CD4-positive, alpha-beta T cell treated with Interleukin-4 for 1 hour (primary cell): ENCODE data around the gene PRKCA.

Experiments
- DNase-seq, 2 donors: peaks; one replicate each; pipeline ENCODE4 v3.0.0-alpha.2; 2020 to 2022

Gene PRKCA

DNA sequence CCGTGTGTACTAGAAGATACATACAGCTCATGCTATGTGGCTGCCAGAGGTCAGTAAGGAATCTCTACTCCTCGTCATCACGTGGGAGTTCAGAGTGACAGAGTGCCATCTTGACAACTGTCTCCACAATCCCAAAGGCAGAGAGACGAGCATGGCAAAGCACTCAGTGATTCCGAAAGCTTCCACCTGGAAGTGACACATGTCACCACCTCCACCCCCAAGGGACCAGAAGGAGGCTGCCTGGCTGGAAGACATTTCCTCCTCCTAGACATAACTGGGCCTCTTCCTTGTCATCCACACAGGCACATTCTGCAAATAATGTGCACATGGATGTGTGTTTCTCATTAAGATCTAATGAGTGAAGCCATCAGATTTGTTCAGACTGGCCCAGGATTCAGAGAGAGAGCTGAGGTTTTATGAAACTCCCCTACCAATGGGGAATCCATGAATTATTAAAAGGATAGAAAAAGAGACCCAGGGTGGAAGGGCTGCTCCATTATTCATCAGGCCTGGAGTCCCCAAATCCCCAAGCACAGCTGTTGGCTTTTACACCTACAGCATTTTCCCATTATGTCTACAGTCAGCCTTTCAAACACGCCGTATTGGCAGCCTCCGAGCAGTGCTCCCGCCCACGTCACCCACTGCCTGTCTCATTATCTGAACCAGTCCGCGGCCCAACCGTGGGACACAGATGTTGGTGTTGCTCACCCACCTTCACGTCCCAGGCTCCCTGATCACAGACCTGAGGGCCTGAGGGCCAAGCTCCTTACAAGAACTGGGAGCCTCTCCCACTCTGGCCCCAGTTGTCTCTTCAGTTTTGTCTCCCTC, 529.2 kb downstream of the PRKCA start:
- DNase-seq = no peak

DNA sequence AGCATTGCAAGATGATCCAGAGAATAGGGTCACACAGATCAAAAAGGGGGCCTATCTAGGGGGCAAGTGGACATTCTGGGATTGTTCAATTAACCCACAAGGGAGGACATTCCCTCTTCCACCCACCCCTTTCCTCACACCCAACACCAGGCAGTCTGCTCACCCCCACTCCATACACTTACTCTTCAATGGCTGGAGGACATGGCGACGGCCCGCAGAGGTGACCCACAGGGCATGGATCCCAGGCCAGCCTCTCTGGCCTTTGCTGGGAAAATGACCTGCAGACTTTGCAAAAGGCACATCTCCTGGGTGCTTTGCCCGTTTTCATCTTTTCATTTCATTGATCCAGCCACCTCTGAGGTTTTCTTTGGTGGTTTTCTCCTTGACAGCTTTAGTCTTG, 530.8 kb downstream of the PRKCA start:
- DNase-seq = no peak

DNA sequence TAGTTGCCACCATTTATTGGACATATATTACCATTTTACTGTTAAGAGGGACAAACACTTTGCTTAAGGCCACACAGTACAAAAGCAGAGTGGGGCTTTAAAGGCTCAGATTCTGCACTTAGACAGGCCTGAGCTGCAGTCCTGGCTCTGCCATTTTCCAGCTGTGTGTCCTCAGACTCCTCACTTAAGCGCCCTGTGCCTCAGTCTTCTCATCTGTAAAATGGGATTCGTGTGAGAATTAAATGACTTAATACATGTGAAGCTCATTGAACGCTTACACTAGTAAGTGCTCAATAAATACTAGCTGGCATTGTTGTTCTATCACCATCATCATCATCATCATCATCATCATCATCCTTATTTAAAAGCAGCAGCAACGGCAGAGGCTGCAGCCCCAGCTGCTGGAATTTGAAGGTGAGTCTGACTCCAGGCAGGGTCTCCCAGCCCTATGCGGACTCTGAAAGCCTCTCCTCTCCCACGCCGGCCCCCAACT, 532.1 kb downstream of the PRKCA start:
- no peak for DNase-seq

DNA sequence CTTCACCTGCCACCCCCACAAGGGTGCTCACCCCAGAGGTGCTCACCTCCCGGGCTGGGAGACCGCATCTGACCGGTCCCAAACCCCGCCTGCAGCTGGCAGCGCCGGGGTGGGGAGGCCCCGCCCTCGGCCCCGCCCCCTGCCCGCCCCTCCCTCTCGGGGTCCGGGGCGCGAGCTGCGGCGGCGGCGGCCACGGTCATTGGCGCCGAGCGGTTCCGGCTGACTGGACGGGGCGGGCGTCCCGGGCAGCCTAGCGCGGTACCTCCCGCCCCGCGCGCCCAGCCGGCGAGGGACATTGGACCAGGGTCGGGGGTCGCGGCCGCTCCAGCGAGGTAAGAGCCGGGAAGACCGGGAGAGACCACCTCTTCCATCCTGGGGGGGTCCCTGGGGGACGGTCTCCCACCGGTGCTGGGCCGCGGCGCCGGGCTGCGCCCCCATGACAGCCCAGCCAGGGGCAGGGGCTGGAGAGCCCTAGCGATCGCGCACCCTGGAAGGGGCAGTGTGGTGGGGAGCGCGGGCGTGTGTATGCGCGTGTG, 532.6 kb downstream of the PRKCA start, which contains the start of gene CACNG5:
Gene CACNG5 (plus strand): TSS at position 199 of the 536 bp plus-strand sequence. CDS start 42,216 bp downstream, outside the sequence.
- DNase-seq = no peak

DNA sequence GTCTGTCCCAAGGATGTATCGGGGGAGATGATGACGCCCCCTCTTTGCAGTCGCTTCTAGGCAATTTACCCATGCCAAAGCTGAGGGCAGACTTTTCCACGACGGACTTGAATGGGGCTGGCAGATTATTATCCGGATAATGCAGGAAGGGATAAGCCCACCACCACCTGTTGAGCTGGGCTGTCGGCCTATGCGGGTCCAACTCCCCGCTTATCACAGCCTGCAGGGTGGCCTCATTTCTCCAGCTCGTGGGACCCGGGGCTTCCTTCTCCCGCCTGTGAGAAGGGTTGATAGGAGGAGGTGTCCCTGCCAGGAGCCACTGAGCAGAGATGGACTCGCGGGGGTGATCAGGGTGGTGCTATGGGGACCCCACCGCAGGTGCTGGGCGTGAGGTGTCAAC, 533.1 kb downstream of the PRKCA start:
- no peak for DNase-seq

DNA sequence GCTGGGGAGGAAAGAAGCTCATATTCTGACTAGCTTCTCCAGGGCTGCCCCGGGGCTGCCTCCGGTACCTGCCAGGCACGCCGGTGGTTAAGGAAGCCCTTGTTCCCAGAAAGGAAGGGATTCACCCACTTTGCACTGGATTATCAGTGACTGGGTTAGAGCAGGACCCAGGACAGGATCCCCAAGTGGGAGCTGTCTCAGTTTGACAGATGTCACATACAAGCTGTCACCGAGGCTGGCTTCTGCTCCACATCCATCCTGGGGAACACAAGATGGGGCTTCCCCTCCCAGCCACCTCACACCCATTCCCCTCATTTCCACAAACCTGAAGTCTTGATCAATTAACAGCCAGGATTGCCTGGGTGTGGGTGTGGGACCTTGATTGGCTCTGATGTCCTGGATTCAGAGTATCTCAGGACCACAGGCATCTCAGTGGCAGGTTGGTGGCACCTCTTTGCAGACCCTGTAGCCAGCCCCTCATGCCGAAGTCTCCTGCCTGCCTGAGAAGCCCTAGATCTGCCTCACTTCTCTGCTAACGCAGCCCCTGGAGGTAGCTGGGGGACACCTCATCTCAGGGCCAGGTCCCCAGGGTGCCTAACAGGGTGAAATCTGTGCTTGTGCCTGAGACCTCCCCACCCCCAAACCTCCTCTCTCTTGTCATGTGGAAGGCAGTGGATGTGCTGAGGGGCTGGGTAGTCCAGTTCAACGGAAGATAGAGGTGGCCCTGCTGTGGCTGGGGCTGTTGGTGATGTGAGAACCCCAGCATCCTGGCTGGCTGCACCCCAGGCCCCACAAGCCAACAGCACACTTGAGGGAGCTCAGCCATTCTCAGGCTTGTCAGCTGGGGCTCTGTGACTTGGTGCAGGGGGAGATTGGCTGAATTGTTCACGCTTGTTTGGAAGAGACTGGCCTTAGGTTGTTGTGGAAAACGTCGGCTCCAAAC, 533.9 kb downstream of the PRKCA start:
- no peak for DNase-seq

DNA sequence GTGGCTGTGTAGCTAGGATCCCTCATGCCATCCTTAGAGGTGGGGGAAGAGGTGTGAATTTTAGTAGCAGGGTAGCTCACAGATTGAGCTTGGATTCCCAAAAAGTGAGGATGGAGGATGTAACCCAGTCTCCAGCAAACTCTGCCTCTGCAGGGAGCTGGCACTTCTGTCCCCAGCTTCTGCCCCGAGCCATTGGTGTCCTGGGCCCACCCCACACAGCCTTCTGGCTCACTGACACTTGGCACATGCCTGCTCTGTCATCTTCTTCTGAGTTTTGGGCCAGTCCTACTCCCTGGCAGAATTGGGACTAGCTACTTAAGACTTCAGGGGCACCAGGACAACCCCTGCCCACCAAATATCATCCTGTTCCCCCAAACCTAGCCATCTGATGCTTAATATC, 534.8 kb downstream of the PRKCA start:
- DNase-seq = no peak

DNA sequence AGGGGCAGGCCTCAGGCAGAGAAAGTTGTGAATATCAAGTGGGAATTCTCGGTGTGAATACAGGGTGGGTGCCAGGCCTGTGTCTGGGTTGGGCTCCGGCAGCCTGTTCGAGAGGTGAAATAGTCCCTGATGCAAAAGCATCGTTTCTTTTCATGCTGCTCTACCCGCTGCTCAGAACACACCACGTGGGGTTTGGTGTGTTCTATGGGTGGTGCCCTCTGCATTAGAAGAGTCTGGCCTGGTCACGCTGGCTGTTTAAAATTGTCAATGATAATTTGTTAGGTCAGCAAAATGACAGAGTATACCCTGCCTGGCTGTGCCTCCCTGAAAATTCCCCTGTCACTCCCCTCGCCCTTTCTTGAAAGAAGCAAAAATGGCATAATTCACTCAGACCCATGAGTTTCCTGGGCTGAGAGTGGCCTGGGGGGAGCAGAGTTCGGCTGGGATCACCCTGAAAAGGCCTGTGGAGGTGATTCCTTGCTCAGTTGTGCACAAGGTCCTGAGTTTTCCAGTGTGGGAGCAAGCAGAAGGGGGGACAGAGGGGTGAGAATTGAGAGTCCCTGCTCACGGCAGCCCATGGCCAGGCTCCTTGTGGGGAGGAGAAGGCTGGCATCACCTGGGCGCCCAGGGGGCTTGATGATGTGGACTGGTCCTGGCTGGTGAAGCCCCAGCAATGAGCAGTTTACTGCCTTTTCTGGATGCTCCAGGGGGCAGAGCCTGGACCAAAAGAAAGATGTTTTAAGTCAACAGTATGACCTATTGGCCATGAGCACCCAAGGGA, 535.7 kb downstream of the PRKCA start:
- no peak for DNase-seq

DNA sequence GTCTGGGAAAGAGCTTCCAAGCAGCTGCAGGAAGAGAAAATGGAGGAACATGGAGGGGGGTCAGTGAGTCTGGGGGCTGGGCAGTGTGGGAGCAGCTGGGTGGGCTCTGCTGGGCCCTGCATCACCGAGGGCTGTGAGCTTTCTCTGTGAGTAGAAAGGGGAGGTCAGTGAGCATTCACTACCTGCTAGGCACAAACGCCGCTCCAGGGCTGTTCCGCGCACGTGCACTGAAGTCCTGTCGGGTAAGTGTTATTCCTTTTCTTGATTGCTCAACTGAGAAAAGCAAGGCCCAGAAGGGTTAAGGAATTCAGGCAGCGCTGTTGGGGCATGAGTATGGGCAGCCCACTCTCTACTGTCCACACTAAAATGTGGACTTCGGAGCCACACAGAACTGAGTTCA, 537.2 kb downstream of the PRKCA start:
- DNase-seq = no peak

DNA sequence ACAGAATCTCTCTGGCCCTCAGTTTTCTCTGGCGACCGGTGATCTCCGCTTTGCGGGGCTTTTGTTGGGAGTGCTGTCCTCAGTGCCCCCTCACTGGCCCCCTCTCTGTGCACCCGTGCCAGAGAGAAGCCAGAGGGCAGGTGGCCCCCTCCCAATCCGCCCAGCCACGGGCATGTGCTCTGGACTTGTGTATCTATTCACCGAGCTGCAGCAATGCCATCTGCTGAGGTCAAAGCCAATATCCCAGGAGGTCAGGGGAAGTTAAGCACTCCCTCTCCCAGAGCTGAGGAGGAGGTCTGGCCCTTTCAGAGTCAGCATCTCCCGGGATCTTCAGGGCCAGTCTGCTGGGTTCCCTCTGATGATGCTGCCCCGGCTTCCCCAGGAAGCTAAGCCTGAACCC, 537.6 kb downstream of the PRKCA start:
- no peak for DNase-seq

DNA sequence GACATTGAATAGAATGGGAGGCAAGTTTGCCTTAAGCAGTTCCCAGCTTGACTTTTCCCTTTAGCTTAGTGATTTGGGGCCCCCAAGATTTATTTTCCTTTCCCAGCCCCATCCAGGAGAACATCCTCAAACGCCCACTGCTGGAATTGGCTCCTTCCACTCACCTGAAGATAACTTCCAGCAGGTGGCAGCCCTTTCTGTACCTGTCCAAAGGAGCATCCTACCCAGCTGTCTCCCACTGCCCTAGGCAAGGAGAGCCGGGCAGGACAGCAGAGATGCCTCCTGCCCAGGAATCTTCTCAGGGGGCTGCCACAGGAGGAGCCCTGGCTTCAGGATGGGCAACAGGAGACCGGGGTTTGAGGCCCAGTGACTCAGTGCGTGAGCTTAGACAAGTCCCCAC, 538.9 kb downstream of the PRKCA start:
- no peak for DNase-seq

DNA sequence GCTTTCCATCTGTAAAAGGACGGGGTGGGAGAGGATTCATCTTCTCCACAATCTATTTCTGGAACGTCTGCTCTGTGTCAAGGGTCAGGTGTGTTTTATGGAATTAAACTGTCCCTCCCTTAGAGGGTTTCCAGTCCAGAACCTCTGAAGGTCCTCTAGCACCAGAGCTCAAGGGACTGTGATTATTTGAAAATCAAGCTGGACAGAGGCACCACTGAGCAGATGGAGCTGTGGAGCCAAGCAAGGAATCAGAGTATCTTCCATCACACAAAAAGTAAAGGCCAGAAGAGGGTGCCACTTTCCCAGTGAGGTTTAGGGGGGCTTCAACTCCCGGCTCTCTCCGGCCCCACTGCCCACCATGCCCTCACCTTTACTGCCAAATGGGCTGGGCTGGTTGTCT, 539.3 kb downstream of the PRKCA start:
- no peak for DNase-seq

DNA sequence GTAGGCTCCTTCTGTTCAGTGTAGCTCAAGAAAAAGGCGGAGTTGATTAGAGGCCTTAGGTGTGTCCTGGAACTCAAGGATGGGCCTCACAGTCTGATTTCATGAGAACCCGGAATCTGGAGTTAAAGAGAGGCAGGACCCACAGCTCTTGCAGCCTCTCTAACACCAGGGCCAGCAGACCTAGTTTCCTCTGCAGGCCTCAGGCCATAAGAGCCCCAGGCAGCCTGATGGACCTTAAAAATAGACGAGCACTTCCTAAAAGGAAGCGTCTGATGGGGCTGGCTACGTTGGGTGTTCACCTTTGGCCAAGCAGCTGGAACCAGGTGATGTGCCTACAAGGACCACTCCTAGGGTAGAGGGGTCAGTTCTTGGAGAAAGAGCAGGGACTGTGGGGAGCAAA, 540.1 kb downstream of the PRKCA start:
- DNase-seq = no peak

DNA sequence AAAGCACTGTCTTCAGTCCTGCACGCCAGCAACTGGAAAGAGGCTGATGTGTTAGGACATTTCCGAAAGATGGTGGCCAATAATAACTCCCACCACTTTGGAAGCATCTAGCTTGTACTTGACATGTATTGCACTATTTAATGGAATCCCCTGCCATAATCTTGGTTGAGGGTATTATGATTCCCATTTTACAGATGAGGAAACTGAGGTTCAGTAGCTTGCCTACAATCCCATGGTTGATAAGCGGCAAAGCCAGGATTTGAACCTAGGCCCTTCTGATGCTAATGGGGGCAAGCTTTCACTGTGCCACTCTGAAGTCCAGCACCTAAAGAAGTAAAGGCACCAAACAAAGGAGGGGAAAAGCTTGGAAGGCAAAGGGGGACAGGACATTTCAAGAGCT, 540.5 kb downstream of the PRKCA start:
- no peak for DNase-seq

DNA sequence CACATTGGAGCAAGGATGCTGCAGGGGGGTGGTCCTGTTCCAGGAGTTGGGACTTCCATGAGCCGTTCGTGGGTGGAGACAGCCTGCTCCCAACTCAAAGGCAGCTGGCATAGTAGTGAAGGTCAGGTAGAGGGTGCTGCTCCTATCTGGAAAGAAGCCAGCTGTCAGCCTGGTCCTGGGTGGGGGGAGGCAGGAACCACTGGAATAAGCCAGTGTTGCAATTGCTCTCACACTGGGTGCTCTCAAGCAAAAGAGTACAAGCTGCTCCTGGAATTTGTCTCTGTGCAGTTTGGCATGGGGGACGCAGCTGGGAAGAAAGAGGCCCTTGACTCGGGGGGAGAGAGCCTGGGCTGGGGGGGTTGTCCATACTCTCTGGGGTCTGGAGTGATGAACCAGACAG, 541.2 kb downstream of the PRKCA start:
- DNase-seq = no peak

DNA sequence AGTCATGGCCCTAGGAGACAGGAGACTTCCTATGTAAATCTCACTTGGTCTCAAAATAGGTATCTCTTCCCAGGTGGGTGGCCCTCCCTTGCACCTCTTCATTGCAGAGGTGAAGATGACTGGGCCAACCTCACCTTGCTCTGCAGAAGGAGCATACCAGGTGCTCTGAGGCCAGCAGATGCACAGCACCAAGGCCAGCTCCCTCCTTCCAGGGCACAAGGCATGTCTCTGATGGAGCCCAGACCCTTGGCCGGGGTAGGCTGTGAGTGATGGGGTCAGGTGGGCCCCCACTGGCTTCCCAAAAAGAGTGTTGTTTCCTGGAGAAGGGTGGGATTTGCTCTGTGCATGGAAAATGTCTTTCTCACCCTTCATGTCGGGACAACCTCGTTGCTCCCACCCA, 545.3 kb downstream of the PRKCA start:
- no peak for DNase-seq

DNA sequence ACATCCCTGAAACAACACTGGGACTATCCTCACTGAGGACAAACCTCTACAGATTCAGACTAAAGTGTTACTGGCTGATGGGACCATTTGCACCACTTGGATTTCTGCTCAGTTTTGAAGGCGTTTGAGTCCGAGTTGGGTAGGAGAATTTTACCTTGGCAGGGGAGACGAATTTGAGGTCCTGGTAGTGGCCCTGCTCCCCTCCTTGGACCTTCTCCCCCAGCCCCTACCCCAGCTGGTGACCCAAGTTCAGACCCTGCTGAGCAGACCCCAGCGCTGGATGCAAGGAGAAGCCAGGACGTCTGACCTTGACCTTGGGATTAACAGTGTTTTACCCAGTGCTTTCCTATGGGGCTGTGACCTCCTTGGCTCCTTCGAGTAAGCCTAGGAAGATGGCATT, 546.1 kb downstream of the PRKCA start:
- DNase-seq = no peak

DNA sequence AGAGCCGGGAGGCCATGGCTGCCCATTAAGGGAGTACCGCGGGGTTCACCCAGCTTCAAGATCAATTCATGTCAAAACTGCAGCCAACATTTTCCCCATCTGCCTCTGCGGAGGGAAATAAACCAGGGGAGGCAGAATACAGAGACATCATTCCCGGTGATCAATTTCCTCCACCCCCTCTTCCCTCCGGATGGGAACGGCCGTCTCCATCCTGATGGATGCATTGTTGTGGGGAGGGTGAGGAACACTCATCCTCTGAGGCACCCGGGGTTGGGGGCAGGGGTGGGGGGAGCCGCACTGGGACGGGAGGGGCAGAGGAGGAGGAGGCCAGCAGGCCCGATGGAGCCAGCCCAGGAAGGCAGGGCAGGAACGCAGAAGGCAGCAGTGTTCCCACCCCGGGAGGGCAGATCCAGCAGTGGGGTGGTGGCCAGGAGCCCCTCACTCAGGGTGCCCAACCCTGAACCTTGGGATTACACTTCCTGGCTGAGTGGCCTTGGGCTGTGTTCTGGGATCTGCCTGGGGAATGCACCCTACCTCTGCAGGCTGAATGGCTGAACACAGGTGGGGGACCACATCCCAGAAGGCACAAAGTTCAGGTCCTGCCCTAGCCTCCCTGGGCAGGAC, 546.7 kb downstream of the PRKCA start:
- no peak for DNase-seq

DNA sequence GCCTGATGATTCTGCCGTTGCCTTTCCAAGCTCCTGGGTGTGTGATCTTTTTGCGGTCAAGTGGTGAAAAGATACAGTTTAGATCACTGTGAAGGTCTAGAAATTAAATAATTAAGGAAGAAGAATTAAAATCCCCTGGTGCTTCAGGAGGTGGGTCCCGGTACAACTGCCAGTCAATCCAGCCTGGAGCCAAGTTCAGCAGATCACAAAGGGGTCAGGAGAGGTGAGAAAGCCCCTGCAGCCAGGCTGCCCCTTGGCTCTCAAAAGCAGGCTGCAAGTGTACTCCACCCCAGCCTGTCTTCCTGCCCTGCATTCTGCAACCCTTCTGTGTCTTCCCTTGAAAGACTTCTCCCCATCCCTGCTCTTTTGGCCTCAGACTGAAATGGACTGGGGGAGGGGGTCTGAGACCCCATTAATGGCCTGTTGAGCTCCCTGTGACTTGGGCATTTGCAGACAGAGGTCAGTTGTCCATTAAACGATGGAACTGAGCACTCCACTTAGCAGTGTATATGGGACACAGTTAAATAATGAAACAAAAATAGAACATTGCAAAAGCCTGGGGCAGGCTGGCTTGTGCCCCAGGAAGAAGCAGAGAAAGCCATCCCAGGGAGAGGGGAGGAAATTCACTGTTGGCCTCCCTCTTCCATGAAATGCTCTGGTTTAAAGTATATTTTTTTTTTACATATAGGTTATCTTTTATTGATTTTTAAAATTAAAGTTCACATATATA, 547.6 kb downstream of the PRKCA start:
- no peak for DNase-seq

DNA sequence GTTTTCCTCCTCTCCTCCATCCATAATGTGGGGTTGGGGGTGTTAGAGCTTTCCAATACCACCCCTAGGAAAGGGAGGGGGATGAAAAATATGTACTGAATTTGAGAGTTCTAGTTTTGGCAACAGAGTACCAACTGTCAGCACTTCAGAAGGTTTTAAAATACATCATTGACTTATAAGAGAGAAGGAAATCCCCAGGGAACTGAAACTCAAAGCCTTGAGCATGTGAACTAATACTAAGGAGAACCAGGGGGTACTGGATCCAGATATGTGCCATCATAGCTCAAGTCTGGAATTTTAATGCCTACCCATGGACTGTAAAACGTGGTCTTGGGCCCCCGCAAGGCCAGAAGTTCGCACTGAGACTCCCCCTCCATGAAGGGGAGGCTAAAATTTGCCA, 548.3 kb downstream of the PRKCA start:
- DNase-seq = no peak

DNA sequence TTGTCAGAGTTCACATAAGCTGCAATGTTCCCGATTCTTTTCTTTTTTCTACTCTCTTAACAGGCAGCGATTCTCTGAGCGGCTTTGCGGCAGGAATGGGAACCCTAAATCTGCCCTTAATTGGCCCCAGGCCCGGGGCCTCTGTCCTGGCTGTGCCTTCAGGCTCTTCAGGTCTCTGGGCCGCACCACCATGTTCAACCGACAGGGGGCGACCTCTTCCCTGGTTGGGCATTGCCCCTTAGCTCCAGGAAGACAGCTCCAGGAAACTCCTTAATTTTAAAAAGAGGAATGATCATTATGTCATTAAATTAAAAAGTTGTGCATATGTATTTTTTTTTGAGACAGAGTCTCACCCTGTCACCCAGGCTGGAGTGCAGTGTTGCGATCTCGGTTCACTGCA, 552.8 kb downstream of the PRKCA start:
- DNase-seq = peak in 1 of 2 donors; percentile 1
